ENCODE results near the gene IMPG2.

Gene IMPG2

DNA sequence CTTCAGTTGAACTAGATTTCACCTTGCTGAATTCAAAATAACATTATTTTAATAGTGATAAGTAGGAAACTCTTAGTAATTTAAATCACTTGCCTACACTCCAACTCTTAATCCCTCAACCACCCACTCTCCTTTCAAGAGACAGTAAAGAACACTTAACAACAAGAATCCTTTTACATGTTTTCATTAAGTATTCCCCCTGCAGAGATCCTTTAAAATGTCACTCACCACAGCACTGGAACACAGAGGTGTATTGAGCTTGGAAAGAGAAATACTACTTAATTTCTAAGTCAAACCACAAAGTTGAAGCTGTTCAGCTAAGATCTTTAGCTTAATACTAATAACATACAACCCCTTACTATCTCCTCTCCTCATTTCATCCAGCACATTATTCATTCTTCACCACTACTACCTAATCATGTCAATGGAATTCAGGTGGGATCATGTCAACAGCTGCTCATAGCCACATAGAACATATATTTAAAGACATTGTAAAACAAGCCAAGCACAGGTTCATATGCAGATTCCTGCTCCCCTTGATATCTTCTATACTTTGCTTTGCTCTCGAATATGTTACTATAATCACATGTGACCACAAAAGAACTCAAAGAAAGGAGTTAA is 40.5 kb downstream of the IMPG2 start:
- DNase-seq (ENCODE audit: low read depth), result no peak
- TF ChIP-seq, protein P1, sequence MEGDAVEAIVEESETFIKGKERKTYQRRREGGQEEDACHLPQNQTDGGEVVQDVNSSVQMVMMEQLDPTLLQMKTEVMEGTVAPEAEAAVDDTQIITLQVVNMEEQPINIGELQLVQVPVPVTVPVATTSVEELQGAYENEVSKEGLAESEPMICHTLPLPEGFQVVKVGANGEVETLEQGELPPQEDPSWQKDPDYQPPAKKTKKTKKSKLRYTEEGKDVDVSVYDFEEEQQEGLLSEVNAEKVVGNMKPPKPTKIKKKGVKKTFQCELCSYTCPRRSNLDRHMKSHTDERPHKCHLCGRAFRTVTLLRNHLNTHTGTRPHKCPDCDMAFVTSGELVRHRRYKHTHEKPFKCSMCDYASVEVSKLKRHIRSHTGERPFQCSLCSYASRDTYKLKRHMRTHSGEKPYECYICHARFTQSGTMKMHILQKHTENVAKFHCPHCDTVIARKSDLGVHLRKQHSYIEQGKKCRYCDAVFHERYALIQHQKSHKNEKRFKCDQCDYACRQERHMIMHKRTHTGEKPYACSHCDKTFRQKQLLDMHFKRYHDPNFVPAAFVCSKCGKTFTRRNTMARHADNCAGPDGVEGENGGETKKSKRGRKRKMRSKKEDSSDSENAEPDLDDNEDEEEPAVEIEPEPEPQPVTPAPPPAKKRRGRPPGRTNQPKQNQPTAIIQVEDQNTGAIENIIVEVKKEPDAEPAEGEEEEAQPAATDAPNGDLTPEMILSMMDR (IDR thresholded peaks at IDR 0.05; ENCODE audit: insufficient read depth, low read depth, low read length, missing control alignments), result no peak

DNA sequence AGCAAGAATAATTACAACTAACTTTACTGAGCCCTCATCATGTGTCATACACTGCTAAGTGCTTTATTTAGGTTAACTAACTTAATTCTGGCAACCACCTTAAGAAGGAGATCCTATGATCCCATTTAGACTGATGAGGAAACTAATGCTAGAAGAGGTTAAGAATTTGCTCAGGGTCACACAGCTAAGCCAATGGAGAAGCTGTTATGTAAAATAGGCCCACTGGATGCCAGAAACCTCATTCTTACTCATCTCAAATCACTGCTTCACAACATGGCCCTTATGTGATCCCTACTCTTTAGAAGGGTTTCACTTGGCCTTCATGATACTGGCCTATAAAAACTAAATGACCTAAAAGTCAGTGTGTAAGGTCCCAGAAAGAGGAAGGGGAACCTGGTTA is 41.2 kb downstream of the IMPG2 start:
- TF ChIP-seq, protein P1 (IDR thresholded peaks at IDR 0.05; ENCODE audit: insufficient read depth, low read depth, low read length, missing control alignments), result no peak
- no peak for DNase-seq (ENCODE audit: low read depth)
- H3K4me3 ChIP-seq (ENCODE audit: low read depth, low read length), result no peak overlapping the region

More for the DNA sequence above, 40.5 kb downstream of the IMPG2 start:
- no peak overlapping the region for H3K4me3 ChIP-seq (ENCODE audit: low read depth, low read length)

DNA sequence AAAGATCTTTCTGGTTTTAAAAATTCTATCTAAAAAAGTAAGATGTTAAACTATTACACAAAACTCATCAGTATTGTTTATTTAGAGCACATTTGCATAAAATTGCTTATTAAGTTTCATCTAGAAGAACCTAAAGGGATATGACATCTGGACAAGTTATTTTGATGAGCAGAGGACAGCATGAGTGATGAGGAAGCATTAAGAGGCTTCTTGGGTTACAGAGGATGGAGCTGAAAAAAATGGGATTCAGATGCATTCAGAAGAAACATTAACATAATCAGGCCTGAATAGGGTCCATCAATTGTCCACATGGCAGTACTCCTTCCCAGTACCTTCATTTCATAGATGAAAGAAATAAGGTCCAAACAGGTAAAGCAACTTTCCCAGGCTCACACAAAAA is 41.6 kb downstream of the IMPG2 start:
- H3K4me3 ChIP-seq (ENCODE audit: low read depth, low read length), result no peak overlapping the region
- DNase-seq (ENCODE audit: low read depth), result no peak
- TF ChIP-seq, protein P1 (IDR thresholded peaks at IDR 0.05; ENCODE audit: insufficient read depth, low read depth, low read length, missing control alignments), result no peak

DNA sequence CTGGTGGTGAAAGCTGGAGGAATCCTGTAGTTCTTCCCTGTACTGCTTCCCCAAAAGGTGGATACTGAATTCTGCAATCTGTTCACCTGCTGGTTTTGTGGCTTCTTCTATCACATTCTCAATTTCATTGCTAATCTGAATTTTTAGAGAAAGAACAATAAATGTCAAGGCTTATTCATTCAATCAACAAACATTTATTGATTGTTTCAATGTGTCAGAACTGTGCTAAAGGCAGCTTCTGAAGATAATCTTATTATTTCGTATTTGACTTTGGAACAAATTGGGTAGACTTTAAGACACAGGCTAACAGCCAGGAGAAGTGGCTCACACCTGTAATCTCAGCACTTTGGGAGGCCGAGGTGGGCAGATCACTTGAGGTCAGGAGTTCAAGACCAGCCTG is 46.8 kb downstream of the IMPG2 start:
- H3K4me3 ChIP-seq (ENCODE audit: low read depth, low read length), result no peak overlapping the region
- TF ChIP-seq, protein P1 (IDR thresholded peaks at IDR 0.05; ENCODE audit: insufficient read depth, low read depth, low read length, missing control alignments), result no peak
- no peak for DNase-seq (ENCODE audit: low read depth)

DNA sequence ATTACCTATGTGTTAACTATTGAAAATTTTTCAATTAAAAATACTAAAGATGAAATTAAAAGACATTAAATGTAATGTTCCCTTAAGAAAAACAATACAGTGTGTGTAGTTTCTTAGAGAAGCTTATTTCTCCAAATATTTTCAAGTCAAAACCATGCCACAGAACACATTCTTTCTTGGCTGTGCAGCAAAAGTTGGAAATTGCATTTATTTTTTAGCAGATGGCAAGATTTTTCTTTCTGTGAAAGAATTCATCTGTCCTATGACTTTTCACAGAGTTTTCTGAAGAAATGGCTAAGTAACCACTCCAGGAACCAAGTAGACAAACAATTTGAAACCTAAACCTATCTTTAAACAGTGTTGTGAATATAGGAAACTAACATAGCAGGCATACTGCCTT is 47.2 kb downstream of the IMPG2 start:
- no peak overlapping the region for H3K4me3 ChIP-seq (ENCODE audit: low read depth, low read length)
- DNase-seq (ENCODE audit: low read depth), result no peak
- TF ChIP-seq, protein P1 (IDR thresholded peaks at IDR 0.05; ENCODE audit: insufficient read depth, low read depth, low read length, missing control alignments), result no peak

DNA sequence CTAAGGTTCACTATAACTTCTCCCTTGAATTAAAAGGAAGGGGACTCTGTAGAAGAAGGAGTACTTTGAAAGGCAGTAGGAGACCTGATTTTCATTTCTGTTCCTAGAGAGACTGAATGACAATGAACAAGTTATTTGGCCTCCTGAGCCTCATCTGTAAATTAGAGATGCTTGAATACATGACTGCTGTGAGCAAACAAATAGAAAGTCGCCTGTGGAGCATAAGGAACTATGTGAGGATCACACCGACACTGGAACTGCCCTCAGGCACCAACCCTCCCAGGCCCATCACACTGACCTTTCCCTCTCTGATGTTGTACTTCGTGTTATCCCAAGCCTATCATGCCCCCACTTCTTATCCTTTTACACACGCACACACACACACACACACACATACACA is 48.6 kb downstream of the IMPG2 start:
- H3K4me3 ChIP-seq (ENCODE audit: low read depth, low read length), result no peak overlapping the region
- TF ChIP-seq, protein P1 (IDR thresholded peaks at IDR 0.05; ENCODE audit: insufficient read depth, low read depth, low read length, missing control alignments), result no peak
- DNase-seq (ENCODE audit: low read depth), result no peak

DNA sequence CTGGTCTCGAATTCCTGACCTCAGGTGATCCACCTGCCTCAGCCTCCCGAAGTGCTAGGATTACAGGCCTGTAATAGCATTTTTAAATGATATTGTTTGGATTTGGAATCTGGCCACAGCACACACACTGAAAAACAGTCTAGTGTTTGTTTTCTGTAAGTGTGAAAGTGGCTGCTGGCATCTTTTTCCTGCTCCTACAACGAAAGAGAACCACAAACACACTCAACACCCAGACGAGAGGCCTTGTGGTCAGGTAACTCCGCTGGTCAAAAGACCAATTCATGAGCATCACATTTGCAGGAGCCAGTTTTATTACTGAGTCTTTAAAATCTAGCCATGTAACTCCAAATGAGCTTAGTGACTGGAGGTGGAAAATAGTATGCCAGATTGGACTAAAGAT is 50.2 kb downstream of the IMPG2 start:
- DNase-seq (ENCODE audit: low read depth), result no peak
- H3K4me3 ChIP-seq (ENCODE audit: low read depth, low read length), result no peak overlapping the region
- TF ChIP-seq, protein P1 (IDR thresholded peaks at IDR 0.05; ENCODE audit: insufficient read depth, low read depth, low read length, missing control alignments), result no peak

All from GM12865 (cell line).